Measurements from ENCODE around the gene ZNF223. TPM values are rescaled to one million over a fixed set of nuclear protein-coding genes. Genes with fewer than 3 reads are reported as not detected.

Gene ZNF223
- polyA plus RNA-seq, 4 donors: 9.7 to 14.6 (median 12.9) TPM

- no peak for DNase-seq (ENCODE audit: low read depth in 4 of 4, low spot score in 2 of 4)
Observed at GRCh38 chr19:44069415-44069814, 17.6 kb downstream of the ZNF223 start.

DNA sequence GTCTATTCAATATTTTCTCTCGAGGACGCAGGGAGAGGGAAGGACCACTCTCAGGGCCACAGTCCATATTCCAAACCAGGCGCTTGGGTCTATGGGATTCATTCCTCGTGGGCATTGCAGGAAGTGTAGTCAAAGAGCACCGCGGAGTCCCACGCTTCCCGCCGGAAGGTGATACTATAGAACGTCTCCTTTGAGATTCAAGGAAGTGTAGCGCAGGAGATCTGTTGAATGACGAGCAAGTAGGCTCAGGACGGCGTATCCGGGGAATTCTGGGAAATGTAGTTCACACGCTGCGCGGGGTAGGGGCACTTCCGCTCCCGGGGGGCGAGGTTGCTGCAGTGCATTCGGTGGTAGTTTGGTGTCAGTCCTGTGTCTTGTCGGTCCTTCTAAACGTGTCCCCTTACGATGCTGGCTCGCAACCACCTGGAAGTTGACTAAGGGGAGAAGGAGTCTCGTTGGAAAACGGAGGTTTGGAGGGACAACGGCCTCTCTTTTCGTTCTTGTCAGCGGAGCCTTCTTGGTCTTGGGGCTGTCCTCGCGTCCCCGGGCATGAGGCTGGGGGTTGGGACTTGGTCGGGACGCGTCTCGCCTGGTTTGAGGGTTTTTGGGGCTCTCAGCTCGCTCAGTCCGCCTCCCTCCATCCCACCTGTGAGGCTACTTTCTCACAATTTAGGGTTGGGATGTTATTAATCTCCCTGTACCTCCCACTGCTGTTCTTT, 20.1 kb downstream of the ZNF223 start, which contains the start of gene ZNF284:
ZNF284 (plus strand) TSS at position 336 of the 719 bp plus-strand sequence. CDS start 4,231 bp downstream, outside the sequence.
- DNase-seq (ENCODE audit: low read depth in 4 of 4, low spot score in 2 of 4): peak in 3 of 4 donors; percentile 86 to 93 (median 88)

DNA sequence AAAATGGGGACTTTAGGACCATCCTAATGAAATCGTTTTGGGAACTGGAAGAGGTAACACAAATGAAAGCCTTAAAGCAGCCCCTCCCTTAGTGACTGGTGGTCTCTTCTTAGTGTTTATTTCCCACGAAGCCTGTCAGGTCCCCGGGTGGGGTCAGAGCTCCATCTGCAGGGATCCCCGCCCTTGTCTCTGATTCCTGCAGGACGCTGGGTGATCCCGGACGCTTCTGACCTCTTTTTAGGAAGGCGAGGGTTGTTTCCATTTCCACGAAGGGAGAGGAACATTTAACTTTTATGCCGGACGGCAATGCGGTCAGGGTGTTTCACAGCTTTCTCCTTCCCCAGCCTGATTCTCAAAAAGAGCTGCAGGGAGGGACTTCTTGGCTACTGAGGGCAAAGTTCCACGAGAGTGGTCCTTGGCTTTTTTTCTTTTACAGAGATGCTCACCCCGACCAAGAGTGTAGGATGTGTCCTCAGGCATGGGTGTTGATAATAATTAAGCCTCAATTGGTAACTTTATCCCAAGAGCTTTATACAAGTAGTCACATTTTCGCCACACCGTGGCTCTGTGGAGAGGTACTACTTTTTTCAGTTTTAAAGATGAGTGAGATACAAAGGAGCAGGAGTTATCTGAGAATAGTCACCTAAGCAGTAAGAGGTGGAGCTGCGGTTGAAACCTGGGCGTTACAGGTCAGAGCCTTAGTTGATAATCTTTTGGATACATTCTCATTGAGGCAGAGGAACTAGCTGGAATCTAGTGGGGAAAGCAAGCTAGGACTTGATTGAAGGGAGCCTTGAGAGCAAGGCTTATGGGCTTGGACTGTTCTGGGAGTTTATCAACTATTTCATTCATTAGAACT, 20.9 kb downstream of the ZNF223 start:
- no peak for DNase-seq (ENCODE audit: low read depth in 4 of 4, low spot score in 2 of 4)

- no peak for DNase-seq (ENCODE audit: low read depth in 4 of 4, low spot score in 2 of 4)
Observed at GRCh38 chr19:44076325-44076724, 24.5 kb downstream of the ZNF223 start.

DNA sequence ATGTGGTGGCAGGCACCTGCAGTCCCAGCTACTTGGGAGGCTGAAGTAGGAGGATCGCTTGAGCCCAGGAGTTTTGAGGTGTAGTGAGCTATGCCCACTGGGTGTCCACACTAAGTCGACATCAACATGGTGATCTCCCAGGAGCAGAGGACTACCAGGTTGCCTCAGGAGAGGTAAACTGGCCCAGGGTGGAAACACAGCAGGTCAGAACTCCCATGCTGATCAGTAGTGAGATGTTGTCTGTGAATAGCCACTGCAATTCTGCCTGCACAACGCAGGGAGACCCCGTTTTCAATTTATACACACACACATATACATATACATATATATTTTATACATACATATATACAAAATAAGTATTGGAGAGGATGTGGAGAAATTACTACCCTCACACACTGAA, 40.3 kb downstream of the ZNF223 start:
- no peak for DNase-seq (ENCODE audit: low read depth in 4 of 4, low spot score in 2 of 4)

GRCh38 chr19:44093931-44094765, 42.3 kb downstream of the ZNF223 start, which contains the start of gene ZNF224:
ZNF224 (plus strand) TSS chr19:44094361; CDS start chr19:44097874, 3,513 bp downstream.
- DNase-seq (ENCODE audit: low read depth in 4 of 4, low spot score in 2 of 4): peak; percentile 83 to 95 (median 88)

GRCh38 chr19:44107751-44108150, 55.9 kb downstream of the ZNF223 start:
- no peak for DNase-seq (ENCODE audit: low read depth in 4 of 4, low spot score in 2 of 4)

- DNase-seq (ENCODE audit: low read depth in 4 of 4, low spot score in 2 of 4): no peak
Observed at GRCh38 chr19:44109458-44109857, 57.6 kb downstream of the ZNF223 start.

DNA sequence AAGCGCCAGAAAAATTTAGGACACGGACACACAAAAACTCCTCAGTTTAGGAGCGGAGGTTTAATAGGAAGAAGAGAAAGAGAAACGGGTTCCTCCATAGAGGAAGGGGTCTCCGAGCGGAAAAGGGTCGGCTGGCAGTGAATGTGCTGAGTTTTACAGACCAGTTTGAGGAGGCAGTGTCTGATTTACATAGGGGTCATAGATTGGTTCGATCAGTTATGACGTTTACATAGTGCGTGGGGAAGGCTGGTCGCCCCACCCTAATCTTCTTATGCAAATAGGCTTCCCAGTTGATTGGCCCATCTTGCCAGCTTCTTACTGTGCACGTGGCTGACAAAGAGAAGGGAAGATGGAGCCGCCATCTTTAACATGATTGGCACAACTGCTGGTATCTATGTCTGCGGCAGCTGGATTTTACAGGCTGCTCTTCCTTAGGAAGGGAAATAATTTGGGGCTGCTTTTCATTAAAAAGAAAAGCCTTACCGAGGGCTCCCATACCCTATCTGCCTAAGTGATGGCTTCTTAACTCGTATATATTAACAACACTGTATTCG, 60.2 kb downstream of the ZNF223 start:
- peak in 1 of 4 donors; percentile 15 for DNase-seq (ENCODE audit: low read depth in 4 of 4, low spot score in 2 of 4)

DNA sequence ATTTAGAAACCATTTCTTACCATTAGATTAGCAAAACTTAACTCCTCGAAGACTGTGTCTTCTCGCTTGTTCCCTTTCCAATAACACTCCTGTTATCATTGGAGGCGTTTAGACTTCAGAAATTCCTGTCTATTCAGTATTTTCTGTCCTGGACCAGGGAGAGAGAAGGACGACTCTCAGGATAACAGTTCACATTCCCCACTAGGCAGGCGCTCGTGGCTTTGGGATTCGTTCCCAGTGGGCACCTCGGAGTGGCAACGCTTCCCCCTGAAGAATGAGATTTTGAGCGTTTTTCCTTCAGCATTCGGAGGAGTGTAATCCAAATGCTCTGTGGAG, 60.9 kb downstream of the ZNF223 start:
- no peak for DNase-seq (ENCODE audit: low read depth in 4 of 4, low spot score in 2 of 4)

DNA sequence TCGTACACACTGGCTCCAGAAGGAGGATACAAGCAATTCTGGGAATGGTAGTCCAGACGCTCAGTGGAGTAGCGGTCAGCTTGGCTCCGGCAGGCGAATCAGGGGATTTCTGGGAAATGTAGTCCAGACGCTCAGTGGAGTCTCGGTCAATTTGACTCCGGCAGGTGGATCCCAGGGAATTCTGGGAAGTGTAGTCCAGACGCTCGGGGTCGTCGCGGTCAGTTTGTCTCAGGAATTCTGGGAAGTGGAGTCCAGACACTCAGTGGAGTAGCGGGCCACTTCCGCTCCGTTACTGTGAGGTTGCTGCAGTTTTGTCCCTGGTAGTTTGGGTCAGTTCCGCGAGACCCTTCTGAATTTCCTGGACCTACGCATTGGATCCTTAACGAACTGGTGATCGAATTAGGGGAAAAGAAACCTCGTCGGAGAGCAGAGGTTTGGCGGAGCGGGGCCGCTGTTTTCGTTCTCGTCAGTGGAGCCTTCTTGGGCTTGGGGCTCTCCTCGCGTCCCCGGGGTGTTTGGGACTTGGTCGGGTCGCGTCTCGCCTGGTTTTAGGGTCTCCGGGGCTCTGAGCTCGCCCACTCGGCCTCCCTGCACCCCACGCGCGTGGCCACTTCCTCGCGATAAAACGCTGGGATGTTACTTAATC, 61.4 kb downstream of the ZNF223 start, which contains the start of gene ZNF225:
ZNF225 (plus strand) TSS at position 262 of the 646 bp plus-strand sequence. CDS start 2,429 bp downstream, outside the sequence.
- DNase-seq (ENCODE audit: low read depth in 4 of 4, low spot score in 2 of 4): peak; percentile 90 to 99 (median 98)

- DNase-seq (ENCODE audit: low read depth in 4 of 4, low spot score in 2 of 4): peak in 1 of 4 donors; percentile 3
Observed at GRCh38 chr19:44113784-44114390, 62.1 kb downstream of the ZNF223 start.

Other genes with a start within 250 kb of the ZNF223 start
- under 1 TPM; 0.29 to 0.56 (median 0.40) TPM for gene LYPD5, start 249.6 kb upstream of the ZNF223 start, polyA plus RNA-seq (ENCODE audit: insufficient read length in 4 of 4)
- 10 to 100 TPM; 12.0 to 22.0 (median 15.3) TPM for gene ZNF283, start 224.7 kb upstream of the ZNF223 start, polyA plus RNA-seq (ENCODE audit: insufficient read length in 4 of 4)
- gene ZNF404, start 168.1 kb upstream of the ZNF223 start, polyA plus RNA-seq (ENCODE audit: insufficient read length in 4 of 4): 10 to 100 TPM in 3 of 4 donors, 1 to 10 TPM in 1; 9.8 to 17.2 (median 12.1) TPM
- 10 to 100 TPM; 24.6 to 30.4 (median 26.9) TPM for gene ZNF45, start 116.8 kb upstream of the ZNF223 start, polyA plus RNA-seq (ENCODE audit: insufficient read length in 4 of 4)
- gene ZNF221, start 100.8 kb upstream of the ZNF223 start, polyA plus RNA-seq (ENCODE audit: insufficient read length in 4 of 4): 1 to 10 TPM; 4.2 to 9.1 (median 6.7) TPM
- gene ZNF155, start 67.8 kb upstream of the ZNF223 start, polyA plus RNA-seq (ENCODE audit: insufficient read length in 4 of 4): 10 to 100 TPM; 14.0 to 17.6 (median 14.9) TPM
- gene ZNF230, start 49.1 kb upstream of the ZNF223 start, polyA plus RNA-seq (ENCODE audit: insufficient read length in 4 of 4): 1 to 10 TPM; 5.7 to 7.8 (median 7.4) TPM
- gene ZNF222, start 26.7 kb upstream of the ZNF223 start, polyA plus RNA-seq (ENCODE audit: insufficient read length in 4 of 4): 1 to 10 TPM; 7.4 to 9.9 (median 8.8) TPM
- 1 to 10 TPM; 2.8 to 6.7 (median 4.1) TPM for gene ZNF284, start 20.1 kb downstream of the ZNF223 start, polyA plus RNA-seq (ENCODE audit: insufficient read length in 4 of 4)
- gene ZNF224, start 42.3 kb downstream of the ZNF223 start, polyA plus RNA-seq (ENCODE audit: insufficient read length in 4 of 4): 10 to 100 TPM; 21.2 to 49.0 (median 31.9) TPM
- 10 to 100 TPM in 1 of 4 donors, 1 to 10 TPM in 3; 9.6 to 11.3 (median 9.8) TPM for gene ZNF225, start 61.4 kb downstream of the ZNF223 start, polyA plus RNA-seq (ENCODE audit: insufficient read length in 4 of 4)
- 10 to 100 TPM in 3 of 4 donors, 1 to 10 TPM in 1; 9.8 to 21.3 (median 15.7) TPM for gene ZNF234, start 89.5 kb downstream of the ZNF223 start, polyA plus RNA-seq (ENCODE audit: insufficient read length in 4 of 4)
- 10 to 100 TPM; 27.7 to 29.6 (median 29.0) TPM for gene ZNF226, start 113.1 kb downstream of the ZNF223 start, polyA plus RNA-seq (ENCODE audit: insufficient read length in 4 of 4)
- 10 to 100 TPM; 22.7 to 28.1 (median 26.3) TPM for gene ZNF227, start 160.5 kb downstream of the ZNF223 start, polyA plus RNA-seq (ENCODE audit: insufficient read length in 4 of 4)
- gene ZNF233, start 207.8 kb downstream of the ZNF223 start, polyA plus RNA-seq (ENCODE audit: insufficient read length in 4 of 4): 1 to 10 TPM; 5.1 to 8.2 (median 7.4) TPM